NCI-H82 (cell line): ENCODE data around the gene MID1.

Source experiments
- DNase-seq: peaks from one replicate; lab custom pipeline; 2025; lab: John Stamatoyannopoulos, UW

MID1 gene

DNA sequence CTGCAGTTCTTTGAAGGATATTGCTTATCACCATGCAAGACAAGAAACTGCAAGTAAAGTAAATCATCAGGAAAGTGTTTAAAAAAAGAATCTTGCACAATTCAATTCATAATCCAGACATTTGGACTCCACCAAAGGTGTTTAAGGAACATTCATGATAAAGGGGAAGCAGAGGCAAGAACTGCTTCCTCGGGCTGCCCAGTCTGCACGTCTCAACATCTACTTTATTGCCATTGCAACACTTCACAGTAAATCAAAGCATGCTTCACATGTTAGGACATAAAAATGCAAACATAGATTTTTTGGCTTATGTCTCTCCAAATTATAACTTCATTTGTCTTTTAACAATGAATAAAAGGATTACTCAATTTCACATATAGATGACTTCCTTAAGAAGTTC lies 42.5 kb downstream of the MID1 start:
- DNase-seq = no peak

DNA sequence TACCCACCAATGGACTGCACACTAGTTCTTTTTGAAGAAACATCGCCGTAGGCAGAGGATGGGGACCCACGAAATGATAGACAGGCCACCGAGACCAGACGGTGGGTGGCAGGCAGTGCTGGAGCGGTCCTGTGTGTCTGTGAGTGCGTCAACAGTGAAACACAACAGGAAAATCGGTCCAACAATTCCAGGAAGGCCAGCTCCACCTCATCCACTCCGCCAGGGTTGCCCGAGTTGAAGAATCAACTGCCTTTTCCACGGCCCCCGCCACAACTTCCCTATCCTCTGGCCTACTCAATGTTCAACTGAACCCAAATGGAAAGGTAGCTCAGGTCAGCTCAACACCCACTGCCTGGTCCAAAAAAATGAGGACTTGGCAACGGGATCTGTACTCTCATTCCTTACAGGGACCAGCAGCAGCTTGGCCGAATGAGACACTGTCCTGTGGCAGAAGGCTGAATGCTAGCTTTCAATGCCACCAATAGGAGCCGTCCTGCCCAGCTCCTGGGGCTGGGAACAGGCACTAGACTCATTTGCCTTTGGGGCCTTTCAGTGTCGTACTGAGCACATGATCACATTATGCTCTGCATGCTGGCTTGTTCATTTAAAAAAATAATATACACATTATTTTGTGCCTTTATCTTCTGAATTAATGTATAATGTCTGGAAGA lies 43.5 kb downstream of the MID1 start:
- no peak for DNase-seq

DNA sequence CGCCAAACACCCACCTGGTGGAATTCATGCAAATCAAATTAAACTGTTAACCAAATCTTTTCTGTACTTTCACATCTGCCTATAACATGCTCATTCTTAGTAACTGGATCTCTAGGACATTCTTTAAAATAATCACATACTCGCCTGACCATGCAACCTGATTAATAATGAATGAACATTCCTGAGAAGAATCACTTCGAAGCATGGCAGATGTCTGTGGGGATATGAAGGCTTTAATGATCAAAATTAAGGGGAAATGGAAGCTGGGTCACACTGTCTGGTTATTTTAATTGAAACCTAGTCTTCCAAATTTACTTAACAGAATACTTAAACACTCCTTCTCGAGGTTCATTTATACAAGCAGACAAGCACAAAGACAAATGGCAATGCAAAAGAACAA lies 44.2 kb downstream of the MID1 start:
- DNase-seq = no peak

DNA sequence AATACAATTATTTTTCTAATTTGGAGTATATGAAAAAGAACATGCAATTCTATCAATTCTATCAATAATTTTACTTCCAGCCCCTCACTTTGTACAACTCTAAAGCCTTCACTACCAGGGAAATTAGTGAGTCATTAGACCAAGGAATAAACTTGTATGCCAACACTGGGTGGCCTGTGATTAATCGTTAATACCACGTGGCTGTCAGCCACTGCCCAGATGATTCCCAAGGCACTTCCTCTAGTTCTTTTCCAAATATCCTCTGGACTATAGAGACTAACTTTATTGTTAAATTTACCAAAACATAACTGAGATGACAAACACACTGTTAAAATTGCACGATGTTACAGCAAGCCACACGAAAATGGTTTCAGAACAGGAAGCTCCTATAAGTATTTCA lies 45.7 kb downstream of the MID1 start:
- DNase-seq = no peak

DNA sequence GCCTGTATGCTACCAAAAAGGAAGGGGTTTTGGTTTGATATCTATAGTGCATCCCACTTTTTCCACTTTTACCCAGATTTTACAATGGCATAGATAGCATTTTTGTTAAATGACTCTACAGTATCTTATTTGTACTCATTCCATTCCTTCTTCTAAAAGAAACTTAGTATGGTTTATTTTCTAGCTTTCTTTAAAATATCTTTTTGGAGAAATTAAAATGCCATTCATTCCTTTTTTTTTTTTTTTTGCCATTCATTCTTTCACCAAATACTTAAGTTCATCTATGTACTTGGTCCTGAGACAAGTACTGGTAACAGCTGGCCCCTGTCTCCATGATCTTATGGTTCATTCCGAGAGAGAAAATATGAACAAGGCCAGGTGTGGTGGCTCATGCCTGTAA lies 49.1 kb downstream of the MID1 start:
- DNase-seq = no peak

DNA sequence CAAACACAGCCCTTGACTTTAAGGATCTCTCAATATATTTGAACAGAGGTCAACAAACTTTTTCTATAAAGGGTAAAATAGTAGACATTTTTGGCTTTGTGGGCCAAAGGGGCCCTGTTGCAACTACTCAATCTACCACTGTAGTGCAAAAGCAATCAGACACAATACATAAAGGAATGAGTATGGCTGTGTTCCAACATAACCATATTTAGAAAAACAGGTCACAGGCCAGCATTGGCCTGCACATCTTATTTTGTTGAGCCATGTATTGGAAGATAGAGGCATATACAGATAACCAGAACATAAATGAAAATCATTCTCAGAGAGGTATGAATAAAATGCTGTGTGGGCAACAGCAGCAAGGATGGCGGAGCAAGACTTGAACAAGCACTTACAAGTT lies 49.8 kb downstream of the MID1 start:
- DNase-seq = no peak

DNA sequence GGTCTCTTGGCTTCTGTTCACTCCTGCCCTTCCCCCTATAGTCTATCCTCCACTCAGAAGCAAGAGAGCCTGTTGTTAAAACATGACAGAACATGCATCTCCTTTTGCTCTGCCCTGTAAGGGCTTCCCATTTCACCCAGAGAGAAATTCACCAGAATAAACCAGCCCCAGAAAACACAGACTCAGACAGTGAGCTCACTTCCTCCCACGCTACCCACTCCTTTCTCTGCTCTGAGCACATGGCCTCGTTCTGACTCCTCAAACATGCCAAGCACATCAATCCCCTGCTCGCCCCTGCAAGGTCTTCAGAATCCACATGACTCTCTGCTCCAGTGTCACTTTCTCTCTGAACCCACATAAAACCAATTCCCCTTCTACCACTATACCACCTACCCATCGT lies 50.4 kb downstream of the MID1 start:
- DNase-seq = no peak

DNA sequence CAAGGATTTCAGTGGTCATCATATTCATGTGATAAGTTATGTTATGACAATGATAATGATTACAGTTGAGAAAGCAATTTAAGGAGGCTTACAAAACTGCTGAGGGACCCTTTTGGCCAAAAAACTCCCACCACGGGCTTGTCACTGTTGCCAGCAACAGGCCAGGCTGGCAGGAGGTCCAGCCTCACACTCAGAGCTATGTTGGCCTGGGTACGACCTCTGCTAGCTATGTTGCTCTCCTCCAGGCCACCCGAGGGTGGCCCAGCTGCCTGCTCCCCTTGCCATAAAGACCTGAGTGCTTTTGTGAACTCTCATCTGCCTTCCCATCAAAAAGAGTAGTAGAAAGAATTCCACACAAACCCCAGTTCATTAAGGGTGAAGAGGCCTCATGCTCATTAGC lies 52.0 kb downstream of the MID1 start:
- no peak for DNase-seq

DNA sequence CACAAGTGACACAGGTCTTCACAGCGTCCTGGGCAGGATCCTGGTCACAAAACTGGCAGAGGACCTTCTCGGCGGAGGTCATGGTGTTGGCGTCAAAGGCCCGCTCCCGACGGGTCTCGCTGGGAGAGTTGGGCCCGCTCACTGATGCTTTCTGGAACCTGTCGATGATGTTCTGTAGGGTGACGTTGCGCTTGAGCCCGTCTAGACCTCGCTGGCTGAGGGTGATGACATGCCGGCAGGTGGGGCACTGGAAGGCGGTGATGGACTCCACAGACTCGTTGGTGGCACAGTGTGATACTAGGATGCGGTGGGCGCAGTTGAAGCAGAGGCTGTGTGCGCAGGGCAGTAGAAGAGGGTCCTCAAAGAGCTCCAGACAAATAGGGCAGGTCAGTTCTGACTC lies 53.2 kb downstream of the MID1 start:
- DNase-seq = no peak

DNA sequence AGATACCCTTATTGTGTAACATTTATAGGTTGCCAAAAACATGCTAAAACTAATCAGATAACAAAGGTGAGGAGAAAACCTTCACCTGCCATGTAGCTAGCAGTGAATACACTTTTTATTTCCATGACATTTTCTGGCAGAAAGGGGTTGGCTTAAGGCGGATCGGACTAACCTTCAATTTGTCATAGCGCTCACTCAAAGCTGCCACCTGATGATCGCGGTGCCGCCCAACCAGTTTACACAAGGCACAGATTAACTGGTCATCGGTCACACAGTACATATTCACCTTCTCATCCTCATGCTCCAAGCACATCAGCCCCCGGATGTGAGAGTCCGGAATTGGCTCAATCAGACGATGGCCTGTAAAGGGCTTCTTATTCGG lies 53.7 kb downstream of the MID1 start:
- DNase-seq = no peak

DNA sequence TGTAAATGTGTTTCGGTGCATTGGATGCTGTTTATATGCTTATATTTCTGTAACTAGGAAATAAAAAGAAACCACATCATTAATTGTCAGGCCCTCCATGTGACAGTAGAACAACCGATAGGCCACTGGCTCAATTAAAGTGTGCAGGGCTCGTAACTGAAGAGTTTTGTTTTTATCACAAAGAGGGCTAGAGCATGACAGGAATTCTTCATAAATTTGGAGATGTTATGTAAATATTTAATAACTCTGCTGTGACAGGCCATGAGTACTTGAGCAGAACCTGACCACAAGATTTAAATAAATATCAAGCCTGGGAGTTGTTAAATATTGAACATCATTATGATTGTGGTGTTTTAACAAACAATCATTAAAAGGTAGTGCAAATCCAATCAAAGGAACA lies 55.9 kb downstream of the MID1 start:
- DNase-seq = no peak

DNA sequence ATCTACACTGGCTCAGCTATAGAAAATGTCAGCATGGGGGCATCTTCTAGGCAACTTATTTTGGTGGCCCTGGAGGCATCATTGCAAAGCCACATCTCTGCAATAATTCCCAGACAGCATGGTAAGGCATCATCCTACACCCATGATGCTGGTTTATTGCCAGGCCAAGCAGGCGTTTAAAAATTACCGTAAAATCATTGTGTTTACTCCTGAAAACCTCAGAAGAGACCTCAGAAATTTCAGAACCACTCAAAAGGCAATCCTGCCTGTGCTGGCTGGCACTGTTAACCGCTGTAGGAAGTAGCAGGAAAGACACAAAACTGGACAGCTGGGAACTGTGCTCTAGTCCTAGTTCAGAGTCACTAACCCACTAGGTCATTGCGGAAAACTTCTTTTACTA lies 63.2 kb downstream of the MID1 start:
- DNase-seq = no peak

DNA sequence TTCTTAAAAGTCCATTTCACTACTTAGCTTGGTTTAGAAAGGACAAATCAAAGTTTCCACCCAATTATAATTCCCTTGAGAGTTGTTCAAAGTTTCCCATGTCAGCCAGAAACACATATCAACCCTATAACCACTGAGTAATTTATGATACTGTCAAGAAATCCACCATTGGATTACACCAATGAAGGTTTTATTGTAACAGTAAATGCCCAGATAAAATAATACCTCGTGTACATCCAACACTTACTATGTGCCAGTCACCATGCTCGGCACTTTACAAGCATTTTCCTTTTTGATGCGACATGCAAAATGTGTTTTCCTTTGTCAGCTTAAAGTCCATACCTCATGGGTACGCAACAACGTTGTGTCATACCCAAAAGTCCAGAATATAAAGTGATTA lies 64.0 kb downstream of the MID1 start:
- no peak for DNase-seq

DNA sequence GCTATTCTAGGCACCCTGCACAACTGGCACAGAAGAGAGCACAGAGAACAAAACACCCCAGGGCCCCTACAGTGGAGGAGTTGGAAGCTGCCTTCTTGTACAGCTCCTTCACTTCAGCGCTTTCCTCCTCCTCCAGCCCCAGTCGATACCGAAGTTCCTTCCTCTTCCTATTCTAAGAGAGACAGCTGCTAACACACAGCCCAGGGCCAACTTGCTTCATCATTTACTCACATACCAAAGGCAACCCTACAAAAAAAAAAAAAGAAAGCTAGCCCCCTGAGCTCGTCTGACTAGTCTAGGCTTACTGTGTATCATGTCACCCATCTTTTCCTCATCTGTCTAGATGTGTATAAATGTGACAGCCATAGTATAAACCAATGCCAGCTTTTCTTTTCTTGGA lies 64.5 kb downstream of the MID1 start:
- no peak for DNase-seq

DNA sequence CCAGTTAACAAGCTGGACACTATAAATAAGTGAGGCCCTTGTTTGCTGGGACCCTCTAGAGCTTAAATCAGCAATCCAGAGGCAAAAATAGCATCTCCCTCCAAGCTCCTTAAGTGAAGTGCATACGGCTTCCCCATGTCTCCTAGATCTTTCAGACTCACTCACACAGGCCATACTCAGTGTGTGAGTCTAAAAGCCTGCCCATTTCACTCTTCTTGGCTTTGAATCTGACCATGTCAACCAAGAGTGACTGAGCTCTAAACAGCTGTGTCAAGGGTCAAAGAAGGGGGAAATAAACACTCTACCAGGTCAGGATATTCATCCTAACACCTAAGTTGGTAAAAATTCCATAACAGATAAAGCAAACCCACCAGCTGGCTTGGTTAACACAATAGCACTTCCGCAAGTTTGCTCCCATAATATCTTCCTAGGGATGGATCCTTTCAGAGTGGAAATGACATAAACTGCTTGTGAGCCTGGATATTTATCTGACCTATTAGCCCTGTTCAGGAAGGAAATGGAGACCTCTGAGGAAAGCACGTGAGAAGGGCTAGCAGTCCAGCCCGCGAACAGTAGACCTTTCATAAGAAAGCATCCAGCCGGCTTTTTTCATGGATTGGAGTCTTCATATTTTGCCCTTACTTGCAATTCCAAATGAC lies 65.6 kb downstream of the MID1 start:
- no peak for DNase-seq

DNA sequence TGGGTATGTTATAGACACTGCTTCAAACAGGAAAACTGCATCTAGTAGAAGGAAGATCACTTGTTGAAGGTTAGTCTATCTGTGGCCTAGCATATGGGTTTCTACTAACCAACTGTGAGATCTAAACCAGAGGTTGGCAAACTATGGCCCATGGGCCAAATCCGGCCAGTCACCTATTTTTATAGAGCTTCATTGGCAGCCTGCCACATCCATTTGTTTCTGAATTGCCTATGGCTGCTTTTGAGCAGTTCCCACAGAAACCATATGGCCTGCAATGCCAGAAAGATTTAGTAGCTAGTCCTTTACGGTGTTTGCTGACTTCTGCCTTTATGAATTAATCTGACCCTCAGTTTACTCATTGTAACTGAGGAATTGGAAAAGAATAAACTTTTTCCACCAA lies 71.1 kb downstream of the MID1 start:
- peak; percentile 8 for DNase-seq

DNA sequence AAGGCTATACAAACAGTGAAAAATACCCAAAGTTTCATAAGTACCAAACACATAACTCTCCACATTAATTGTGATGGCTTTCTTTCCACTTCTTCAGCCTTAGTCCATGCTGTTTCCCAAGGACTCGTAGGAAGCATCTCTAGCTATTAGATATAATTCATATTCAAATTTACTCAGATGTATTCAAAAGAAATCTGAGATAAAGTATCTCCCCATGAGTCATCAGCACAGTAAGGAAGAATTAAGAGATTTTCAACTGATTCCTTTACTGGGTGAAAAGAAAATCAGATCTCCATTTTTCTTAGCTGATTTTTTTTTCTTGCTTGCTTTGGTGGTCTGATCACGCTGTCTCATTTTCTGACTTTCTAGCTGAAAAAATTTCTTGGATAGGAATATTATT lies 71.7 kb downstream of the MID1 start:
- DNase-seq = no peak

DNA sequence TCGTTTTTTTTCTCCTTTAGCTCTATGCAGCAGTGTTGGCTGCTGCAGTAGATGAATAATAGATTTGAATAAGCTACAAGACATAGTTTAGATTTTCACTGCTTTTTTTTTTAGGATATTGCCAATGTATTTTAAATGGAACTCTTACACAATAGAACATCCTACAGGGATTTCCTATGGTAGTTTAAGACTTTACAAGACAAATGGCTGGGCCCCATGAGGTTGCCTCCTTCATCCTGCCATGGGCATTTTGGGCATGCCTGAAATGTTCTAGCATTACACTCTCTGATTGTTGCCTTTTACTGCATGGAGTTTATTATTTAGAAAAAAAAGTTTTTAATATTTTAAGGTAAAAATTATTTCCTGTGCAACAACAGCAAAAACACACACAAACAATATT lies 74.5 kb downstream of the MID1 start:
- DNase-seq = no peak

DNA sequence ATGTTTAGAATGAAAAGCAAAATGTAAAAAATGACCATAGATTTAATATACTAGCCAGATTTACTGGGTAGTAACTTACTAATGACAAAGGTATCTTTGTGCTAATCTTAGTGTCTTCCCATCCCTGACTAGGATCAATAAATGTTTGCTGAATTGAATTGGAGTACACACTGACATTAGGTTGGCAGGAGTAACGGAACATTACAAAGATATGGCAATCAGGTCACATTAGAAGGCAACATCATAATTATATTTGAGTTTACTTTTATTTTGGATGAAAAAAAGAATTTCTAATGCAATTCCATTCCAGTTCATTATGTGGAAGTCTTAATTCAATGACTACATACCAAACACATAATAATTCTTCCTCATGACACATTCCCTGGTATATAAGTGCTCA lies 77.8 kb downstream of the MID1 start:
- DNase-seq = no peak

DNA sequence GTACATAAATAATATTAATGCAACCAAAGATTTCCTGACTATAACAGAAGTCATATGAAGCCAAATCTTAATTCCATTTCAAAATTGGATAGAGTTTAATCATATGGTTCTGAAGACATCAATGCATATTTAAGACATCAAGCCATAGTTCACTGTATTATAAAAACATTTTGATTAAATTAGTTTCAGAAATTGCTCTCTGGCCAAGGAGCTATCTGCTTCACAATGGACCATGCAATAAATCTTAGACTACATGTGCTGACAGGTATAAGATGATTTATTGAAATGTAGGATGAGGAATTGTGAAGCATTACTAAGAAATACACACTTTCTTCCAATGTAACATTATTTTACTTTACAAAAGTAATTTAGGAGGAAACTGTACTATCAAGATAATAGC lies 81.6 kb downstream of the MID1 start:
- DNase-seq = no peak

DNA sequence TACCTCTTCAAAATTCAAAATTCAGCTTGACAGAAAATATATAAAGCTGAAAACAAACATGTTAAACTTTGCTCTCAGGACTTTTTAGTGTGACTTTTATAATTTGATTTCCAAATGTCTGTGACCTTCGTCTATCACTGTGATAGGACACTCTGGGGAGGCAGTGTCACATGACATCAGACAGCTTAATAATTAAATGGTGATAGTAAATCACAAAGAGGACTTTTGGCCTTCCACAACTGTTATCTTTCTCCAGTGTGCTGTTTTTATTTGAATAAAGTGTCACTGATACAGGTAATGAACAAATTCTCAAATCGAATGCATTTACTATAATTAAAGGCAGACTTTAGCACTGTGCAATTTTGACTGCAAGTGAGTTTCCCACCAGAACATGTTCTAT lies 83.1 kb downstream of the MID1 start:
- no peak for DNase-seq

DNA sequence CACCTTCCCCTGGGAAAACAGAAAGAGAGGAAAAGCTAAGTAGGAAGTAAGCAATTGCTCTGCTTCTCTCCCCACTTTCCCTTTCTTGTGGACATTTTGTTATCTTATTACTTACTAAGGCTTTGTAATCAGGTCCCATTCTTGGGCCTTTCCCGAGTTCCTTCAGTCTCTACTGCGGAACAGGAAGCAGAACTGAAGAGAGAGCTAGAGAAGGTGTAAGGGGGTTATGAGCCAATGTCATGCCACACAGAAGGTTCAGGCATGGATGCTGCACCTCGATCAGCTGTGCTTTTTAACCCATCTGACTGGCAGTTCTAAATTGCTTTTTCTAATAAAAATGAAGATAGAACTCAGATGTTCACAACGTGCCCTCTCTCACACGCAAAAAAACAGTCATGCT lies 83.6 kb downstream of the MID1 start:
- DNase-seq = no peak

DNA sequence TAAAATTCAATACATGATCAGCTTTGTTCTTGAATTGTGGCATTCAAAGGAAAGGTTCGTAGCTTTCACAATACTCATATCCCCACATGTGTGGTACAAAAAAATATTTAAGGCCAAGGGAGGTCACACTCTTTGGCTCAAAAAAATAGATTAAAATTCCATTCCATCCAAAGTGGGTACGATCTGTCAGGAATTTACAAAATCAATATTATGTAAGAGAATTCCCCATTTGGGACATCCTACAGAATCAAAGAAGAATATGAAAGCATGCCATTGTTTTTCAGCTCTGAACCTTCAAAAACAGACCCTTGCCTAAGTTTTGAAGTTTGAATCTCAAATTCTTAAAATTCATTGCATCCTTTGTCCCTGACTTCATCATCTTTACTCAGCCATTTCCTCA lies 85.8 kb downstream of the MID1 start:
- no peak for DNase-seq

DNA sequence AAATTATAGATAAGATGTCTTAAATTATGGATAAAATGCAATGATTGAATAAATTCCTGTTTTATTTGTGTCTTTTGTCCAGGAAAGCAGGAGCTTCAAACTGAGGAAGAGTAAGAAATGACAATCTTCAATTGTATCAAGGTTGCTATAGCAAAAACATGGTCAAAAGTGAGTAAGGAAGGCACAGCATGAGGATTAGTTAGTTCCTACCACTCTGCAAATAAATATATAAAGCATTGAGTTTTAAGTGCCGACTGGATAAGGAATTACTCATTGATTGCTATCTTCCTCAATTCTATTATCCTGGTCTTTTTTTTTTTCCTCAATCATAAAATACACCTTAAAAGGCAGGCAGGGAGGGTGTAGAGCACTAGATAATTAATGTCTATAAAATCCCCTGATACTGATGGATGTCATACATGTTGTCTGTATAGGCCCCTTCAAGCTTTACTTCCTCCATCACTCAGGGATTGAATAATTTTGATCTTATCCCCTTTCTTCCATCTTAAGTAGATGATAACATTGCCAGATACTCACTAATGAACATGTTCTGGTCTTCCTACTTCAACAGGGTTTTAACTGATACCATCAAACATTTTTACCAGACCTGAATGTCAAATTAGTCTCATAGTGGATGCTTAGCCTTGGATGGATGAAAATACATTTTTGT lies 86.6 kb downstream of the MID1 start:
- no peak for DNase-seq
